Astrocyte (in vitro differentiated cells and primary cell): ENCODE results near the gene STK4.

ENCODE experiments used
- CTCF ChIP-seq: IDR thresholded peaks from 2 replicates; pipeline ENCODE4 v1.5.1; 2011; ENCODE audit warnings: low read depth, mild to moderate bottlenecking, inconsistent platforms, low read length, moderate library complexity; ENCODE audit not compliant: insufficient read depth
- EZH2 ChIP-seq: IDR thresholded peaks from 2 replicates; pipeline ENCODE4 v1.6.1; 2012; ENCODE audit warnings: mild to moderate bottlenecking, low read length, inconsistent platforms; ENCODE audit not compliant: insufficient read depth

GRCh38 chr20:44970243-44970757, 4.0 kb downstream of the STK4 start:
- no peak for TF ChIP-seq CTCF
- TF ChIP-seq EZH2 = no peak
